ACC112 (cell line): ENCODE data around the gene HSPA12A.

Experiments
- H2AFZ ChIP-seq: fragments of 200-600 bp; sonication (generic); one replicate; pipeline ENCODE4 v1.6.0; 2017; ENCODE audit warnings: antibody characterized with exemption, low read length; ENCODE audit not compliant: unreplicated experiment
- H3K27ac ChIP-seq: fragments of 200-600 bp; sonication (generic); 2 replicates; pipeline ENCODE4 v1.5.1; 2014; ENCODE audit warnings: low read depth, mild to moderate bottlenecking, antibody characterized with exemption, low read length, moderate library complexity
- H3K27me3 ChIP-seq: fragments of 200-600 bp; sonication (generic); 2 replicates; pipeline ENCODE4 v1.6.1; 2014; ENCODE audit warnings: mild to moderate bottlenecking, antibody characterized with exemption, low read length, moderate library complexity, mixed read lengths; ENCODE audit not compliant: insufficient read depth
- H3K36me3 ChIP-seq: fragments of 200-600 bp; sonication (generic); 2 replicates; pipeline ENCODE4 v1.6.1; 2016; ENCODE audit warnings: mild to moderate bottlenecking, antibody characterized with exemption, low read length, moderate library complexity, mixed read lengths; ENCODE audit not compliant: insufficient read depth
- H3K4me1 ChIP-seq: fragments of 200-600 bp; sonication (generic); one replicate; pipeline ENCODE4 v1.6.1; 2016; ENCODE audit warnings: low read length, mixed read lengths; ENCODE audit not compliant: insufficient read depth, unreplicated experiment, control insufficient read depth
- H3K4me3 ChIP-seq: fragments of 200-600 bp; sonication (generic); 2 replicates; pipeline ENCODE4 v1.5.1; 2014; ENCODE audit warnings: mild to moderate bottlenecking, low read depth, low read length
- H3K79me2 ChIP-seq: fragments of 200-600 bp; sonication (generic); one replicate; pipeline ENCODE4 v1.6.0; 2016; ENCODE audit warnings: low read length; ENCODE audit not compliant: control insufficient read depth, unreplicated experiment, insufficient read depth

Gene HSPA12A

DNA sequence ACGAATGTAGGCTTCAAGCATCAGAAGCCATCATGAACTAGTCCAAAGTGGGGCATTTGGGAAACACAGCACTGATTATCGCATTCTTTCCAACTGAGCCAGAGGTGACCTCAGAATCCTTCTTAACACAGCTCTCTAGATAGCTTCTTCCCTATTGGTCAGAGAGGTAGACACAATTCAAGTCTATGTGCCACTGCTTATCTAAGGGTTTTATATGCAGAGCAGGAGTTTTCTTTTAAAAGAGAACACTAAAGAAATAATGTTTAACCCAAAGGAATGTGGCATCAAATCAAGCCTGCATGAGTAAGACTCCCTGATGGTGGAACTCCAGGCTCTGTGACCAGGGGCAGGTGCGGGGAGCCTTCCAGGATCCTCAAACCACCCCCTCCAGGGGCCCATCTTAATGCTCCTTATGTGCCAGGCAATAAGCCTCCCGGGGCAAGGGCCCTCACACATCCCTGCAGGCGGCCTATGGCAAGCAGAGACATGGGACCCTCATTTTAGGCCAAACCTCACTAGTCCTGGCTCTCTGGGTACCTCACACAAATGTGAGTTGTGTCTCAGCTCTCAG is 13.8 kb downstream of the HSPA12A start:
- no peaks in the 10 kb centered on the region for H3K36me3 ChIP-seq
- no peak overlapping the region for H3K27ac ChIP-seq
- no peaks in the 10 kb centered on the region for H3K27me3 ChIP-seq
- no peak overlapping the region for H2AFZ ChIP-seq
- H3K79me2 ChIP-seq = no peaks in the 10 kb centered on the region
- no peaks in the 10 kb centered on the region for H3K4me1 ChIP-seq
- no peak overlapping the region for H3K4me3 ChIP-seq

DNA sequence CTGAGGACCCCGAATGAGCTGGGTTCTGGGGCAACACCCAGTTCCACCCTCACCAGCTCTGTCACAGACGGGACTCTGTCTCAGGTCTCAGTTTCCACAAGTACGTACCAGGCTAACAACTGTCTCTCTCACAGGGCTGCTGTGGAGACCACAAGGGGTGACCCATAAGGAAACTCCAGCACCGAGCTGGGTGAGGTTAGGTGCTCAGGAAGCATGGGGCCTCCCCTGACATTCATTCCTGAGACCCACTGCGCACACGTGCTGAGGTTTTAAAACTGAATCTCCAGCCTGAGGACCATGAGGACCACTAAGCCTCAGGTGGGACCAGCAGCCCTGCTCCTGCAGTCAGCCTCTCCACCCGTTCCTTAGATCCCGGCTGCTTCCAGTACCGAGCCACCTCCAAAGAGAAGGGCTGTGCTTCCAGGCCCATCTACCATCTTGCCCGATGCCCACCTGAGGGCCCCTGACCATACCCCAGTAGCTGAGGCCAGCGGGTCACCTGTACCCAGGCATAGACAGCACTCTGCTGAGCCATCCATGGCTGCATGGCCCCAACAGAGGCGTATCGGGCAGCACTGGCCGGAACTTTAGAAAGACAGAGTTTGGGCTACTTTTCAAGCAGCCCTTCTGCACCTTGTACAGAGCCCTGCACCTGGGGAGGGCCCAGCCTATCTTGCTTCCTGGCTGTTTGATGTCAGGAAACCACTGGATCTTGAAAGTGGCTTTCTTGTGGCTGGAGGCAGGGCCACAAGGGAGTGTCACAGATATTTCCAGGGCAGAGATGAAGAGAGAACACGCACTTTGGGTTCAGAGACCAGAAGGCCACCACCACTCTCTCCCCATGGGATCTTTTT is 18.7 kb downstream of the HSPA12A start:
- Histone ChIP-seq H3K36me3 (no peaks in the 10 kb centered on the region), H3K27ac (no peak overlapping the region), H3K79me2 (no peaks in the 10 kb centered on the region), H3K4me1 (no peaks in the 10 kb centered on the region), H3K27me3 (no peaks in the 10 kb centered on the region), H3K4me3 (no peak overlapping the region), H2AFZ (no peak overlapping the region)

GRCh38 chr10:116722736-116723427 is 19.5 kb downstream of the HSPA12A start:
- Histone ChIP-seq H3K36me3 (no peaks in the 10 kb centered on the region), H3K27ac (no peak overlapping the region)

DNA sequence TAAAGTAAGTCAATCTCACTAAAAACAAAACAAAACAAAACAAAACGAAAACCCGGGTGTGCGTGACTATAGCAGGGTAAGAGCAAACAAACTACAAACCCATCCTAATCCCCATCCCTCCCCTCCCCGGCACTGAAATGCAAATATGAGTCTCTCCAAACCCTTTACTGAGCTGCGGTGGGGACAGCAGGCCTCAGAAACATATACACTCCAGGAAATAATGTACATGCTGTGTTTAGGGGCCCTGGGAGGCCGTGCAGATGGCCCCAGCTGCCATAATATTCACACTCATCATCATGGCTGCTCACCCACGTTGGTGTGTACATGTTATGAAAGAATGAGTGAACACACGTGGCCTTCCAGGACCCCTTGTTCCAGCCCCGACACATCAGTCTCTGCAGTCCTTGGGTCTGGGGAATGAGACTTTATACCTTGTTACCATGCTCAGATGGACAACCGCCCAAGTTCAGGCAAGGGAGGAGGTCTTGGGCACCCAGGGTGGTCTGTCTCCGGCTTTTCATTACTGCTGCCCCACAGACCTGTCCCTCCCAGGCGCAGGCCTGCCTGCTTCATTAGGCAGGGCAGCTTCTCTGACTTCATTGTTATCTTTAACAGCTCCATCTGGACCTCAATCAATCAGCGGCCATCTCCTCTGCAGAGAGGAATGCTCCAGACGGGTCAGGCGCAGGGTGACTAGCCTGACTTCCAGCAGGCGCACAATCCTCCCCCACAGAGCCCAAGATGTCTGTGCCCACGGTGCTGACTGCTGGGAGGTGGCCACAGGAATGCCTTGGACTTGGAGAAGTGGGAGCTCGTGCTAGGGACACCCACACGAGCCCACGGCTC is 20.6 kb downstream of the HSPA12A start:
- no peaks in the 10 kb centered on the region for H3K36me3 ChIP-seq
- no peak overlapping the region for H3K27ac ChIP-seq
- H3K79me2 ChIP-seq = no peaks in the 10 kb centered on the region
- H2AFZ ChIP-seq = no peak overlapping the region
- no peaks in the 10 kb centered on the region for H3K4me1 ChIP-seq
- H3K27me3 ChIP-seq = no peaks in the 10 kb centered on the region
- no peak overlapping the region for H3K4me3 ChIP-seq

More at GRCh38 chr10:116722736-116723427, 19.5 kb downstream of the HSPA12A start:
- Histone ChIP-seq H3K4me3 (no peak overlapping the region), H3K27me3 (no peaks in the 10 kb centered on the region), H2AFZ (no peak overlapping the region), H3K79me2 (no peaks in the 10 kb centered on the region), H3K4me1 (no peaks in the 10 kb centered on the region)

GRCh38 chr10:116720668-116721546 is 21.5 kb downstream of the HSPA12A start:
- Histone ChIP-seq H3K4me1 (no peaks in the 10 kb centered on the region), H3K79me2 (no peaks in the 10 kb centered on the region), H3K4me3 (no peak overlapping the region), H3K27me3 (no peaks in the 10 kb centered on the region), H2AFZ (no peak overlapping the region), H3K27ac (no peak overlapping the region), H3K36me3 (no peaks in the 10 kb centered on the region)

GRCh38 chr10:116720241-116720643 is 22.1 kb downstream of the HSPA12A start:
- Histone ChIP-seq H3K79me2 (no peaks in the 10 kb centered on the region), H3K4me1 (no peaks in the 10 kb centered on the region), H3K27ac (no peak overlapping the region), H3K27me3 (no peaks in the 10 kb centered on the region), H2AFZ (no peak overlapping the region), H3K4me3 (no peak overlapping the region), H3K36me3 (no peaks in the 10 kb centered on the region)

- Histone ChIP-seq H3K27me3 (no peaks in the 10 kb centered on the region), H3K27ac (no peak overlapping the region), H3K4me1 (no peaks in the 10 kb centered on the region), H2AFZ (no peak overlapping the region), H3K79me2 (no peaks in the 10 kb centered on the region), H3K4me3 (no peak overlapping the region), H3K36me3 (no peaks in the 10 kb centered on the region)
Measured at GRCh38 chr10:116719804-116720203, 22.6 kb downstream of the HSPA12A start.

- Histone ChIP-seq H3K27me3 (no peaks in the 10 kb centered on the region), H3K4me1 (no peaks in the 10 kb centered on the region), H3K4me3 (no peak overlapping the region), H3K27ac (no peak overlapping the region), H3K36me3 (no peaks in the 10 kb centered on the region), H3K79me2 (no peaks in the 10 kb centered on the region), H2AFZ (no peak overlapping the region)
Measured at GRCh38 chr10:116718058-116718457, 24.3 kb downstream of the HSPA12A start.

GRCh38 chr10:116716381-116716780 is 26.0 kb downstream of the HSPA12A start:
- Histone ChIP-seq H3K4me3 (no peak overlapping the region), H3K79me2 (no peaks in the 10 kb centered on the region), H3K4me1 (no peaks in the 10 kb centered on the region), H3K27ac (no peak overlapping the region), H3K36me3 (no peaks in the 10 kb centered on the region), H2AFZ (no peak overlapping the region), H3K27me3 (no peaks in the 10 kb centered on the region)
